PFSK-1 (cell line): Measurements from ENCODE around the gene PNPLA5.

Source experiments
- FOXP2 ChIP-seq: optimal IDR thresholded peaks from 2 replicates; pipeline ENCODE3; 2011; ENCODE audit warnings: borderline replicate concordance, control low read depth, inconsistent platforms; ENCODE audit not compliant: insufficient read depth; ENCODE audit errors: extremely low read length, extremely low read depth
- POLR2AphosphoS5 ChIP-seq: IDR thresholded peaks from 2 replicates; pipeline ENCODE4 v1.6.1; 2012; ENCODE audit warnings: low read depth, mild to moderate bottlenecking, control low read depth, low read length, moderate library complexity
- REST ChIP-seq, 2 experiments: IDR thresholded peaks; 2 replicates each; pipeline versions ENCODE4 v1.6.1 to v1.8.0; 2011 to 2012; ENCODE audit warnings: low read depth in 2 of 2, low read length in 2 of 2, control low read depth in 1 of 2, inconsistent platforms in 1 of 2, mild to moderate bottlenecking in 1 of 2, moderate library complexity in 1 of 2; ENCODE audit not compliant: insufficient read depth in 1 of 2
- SIN3A ChIP-seq: IDR thresholded peaks from 2 replicates; pipeline ENCODE4 v1.6.1; 2012; ENCODE audit warnings: mild to moderate bottlenecking, low read length, moderate library complexity, borderline replicate concordance; ENCODE audit not compliant: insufficient read depth
- TAF1 ChIP-seq: IDR thresholded peaks from 2 replicates; pipeline ENCODE4 v1.6.1; 2012; ENCODE audit warnings: low read length, control low read depth, borderline replicate concordance; ENCODE audit not compliant: insufficient read depth

Gene PNPLA5

GRCh38 chr22:43854121-43854785 is 37.6 kb downstream of the PNPLA5 start:
- no peak for TF ChIP-seq SIN3A
- no peak for TF ChIP-seq REST (IDR thresholded peaks at IDR 0.05; ENCODE audit: insufficient read depth in 1 of 2, low read depth in 2 of 2, low read length in 2 of 2)
- TF ChIP-seq POLR2AphosphoS5: no peak

GRCh38 chr22:43853328-43853931 is 38.4 kb downstream of the PNPLA5 start:
- no peak for TF ChIP-seq POLR2AphosphoS5
- TF ChIP-seq FOXP2: no peak
- no peak for TF ChIP-seq SIN3A
- no peak for TF ChIP-seq REST (IDR thresholded peaks at IDR 0.05; ENCODE audit: insufficient read depth in 1 of 2, low read depth in 2 of 2, low read length in 2 of 2)
- TF ChIP-seq TAF1: no peak

- TF ChIP-seq REST (IDR thresholded peaks at IDR 0.05; ENCODE audit: insufficient read depth in 1 of 2, low read depth in 2 of 2, low read length in 2 of 2): no peak
Measured at GRCh38 chr22:43852573-43853327, 39.1 kb downstream of the PNPLA5 start.

- TF ChIP-seq TAF1 (no peak), SIN3A (no peak), REST (IDR thresholded peaks at IDR 0.05; ENCODE audit: insufficient read depth in 1 of 2, low read depth in 2 of 2, low read length in 2 of 2) (no peak), POLR2AphosphoS5 (no peak), FOXP2 (no peak)
Measured at GRCh38 chr22:43851979-43852307, 39.9 kb downstream of the PNPLA5 start.
